CD4-positive, alpha-beta memory T cell (primary cell): Measurements from ENCODE around the gene ABCA2. TPM values are rescaled to one million over a fixed set of nuclear protein-coding genes. Genes with fewer than 3 reads are reported as not detected.

Experiments used
- CTCF ChIA-PET: fragments of 350-600 bp; sonication (Branson Sonifier 250); formaldehyde crosslinking; loops from one replicate; lab custom pipeline; 2021; ENCODE audit warnings: inconsistent platforms; ENCODE audit not compliant: partially characterized antibody; lab: Charles Lee
- POLR2A ChIA-PET: fragments of 350-600 bp; sonication (Branson Sonifier 250); formaldehyde crosslinking; loops from one replicate; lab custom pipeline; 2021; ENCODE audit not compliant: partially characterized antibody; lab: Charles Lee
- DNase-seq, 5 donors: peaks; one replicate each; pipeline versions ENCODE4 v3.0.0 to v3.0.0-alpha.2; 2020 to 2022; ENCODE audit warnings: mixed read lengths in 1 of 5
- H3K27ac ChIP-seq: one replicate; pipeline ENCODE4 v1.7.0; 2013; ENCODE audit warnings: low read depth, low read length
- H3K27me3 ChIP-seq: 2 replicates; pipeline ENCODE4 v1.7.0; 2013; ENCODE audit warnings: mild to moderate bottlenecking, low read length, moderate library complexity; ENCODE audit not compliant: insufficient read depth
- H3K36me3 ChIP-seq: 2 replicates; pipeline ENCODE4 v1.7.0; 2013; ENCODE audit warnings: mild to moderate bottlenecking, low read length, moderate library complexity; ENCODE audit not compliant: insufficient read depth
- H3K4me1 ChIP-seq: 2 replicates; pipeline ENCODE4 v1.7.0; 2013; ENCODE audit warnings: mild to moderate bottlenecking, low read length, moderate library complexity; ENCODE audit not compliant: insufficient read depth
- H3K4me3 ChIP-seq, 2 donors: one replicate each; pipeline ENCODE4 v1.7.0; 2013; ENCODE audit warnings: low read length in 2 of 2, mild to moderate bottlenecking in 1 of 2
- H3K9me3 ChIP-seq, 2 donors: one replicate each; pipeline ENCODE4 v1.7.0; 2013; ENCODE audit warnings: low read length in 2 of 2, control low read depth in 1 of 2; ENCODE audit not compliant: control insufficient read depth in 1 of 2
- H3K27ac Mint-ChIP-seq, 7 donors: one replicate each; pipeline ENCODE4 v1.8.0; 2020 to 2021; ENCODE audit warnings: mixed read lengths in 7 of 7, mild to moderate bottlenecking in 6 of 7, inconsistent platforms in 3 of 7, moderate library complexity in 3 of 7
- H3K27me3 Mint-ChIP-seq, 2 donors: one replicate each; pipeline ENCODE4 v1.8.0; 2020 to 2021; ENCODE audit warnings: mixed read lengths in 2 of 2
- H3K36me3 Mint-ChIP-seq, 2 donors: one replicate each; pipeline ENCODE4 v1.8.0; 2020 to 2021; ENCODE audit warnings: mixed read lengths in 2 of 2, inconsistent platforms in 1 of 2, mild to moderate bottlenecking in 1 of 2
- H3K4me1 Mint-ChIP-seq, 4 donors: one replicate each; pipeline ENCODE4 v1.8.0; 2020 to 2021; ENCODE audit warnings: mixed read lengths in 4 of 4, mild to moderate bottlenecking in 1 of 4
- H3K4me3 Mint-ChIP-seq, 8 donors: one replicate each; pipeline ENCODE4 v1.8.0; 2020 to 2021; ENCODE audit warnings: mixed read lengths in 8 of 8, mild to moderate bottlenecking in 7 of 8, moderate library complexity in 6 of 8, inconsistent platforms in 3 of 8
- H3K9me3 Mint-ChIP-seq, 8 donors: one replicate each; pipeline ENCODE4 v1.8.0; 2020 to 2021; ENCODE audit warnings: mixed read lengths in 8 of 8, mild to moderate bottlenecking in 5 of 8, inconsistent platforms in 3 of 8, moderate library complexity in 1 of 8
- intact Hi-C: fragments of 100-400 bp; cut with micrococcal nuclease; formaldehyde crosslinking; loops from one replicate; pipeline ENCODE4 v1.15.1; 2023
- polyA plus RNA-seq, 2 donors: library from polyadenylated mRNA; unstranded; fragments of 300-500 nt; fragmentation: Illumina TruSeq; gene quantifications; one replicate each; pipeline ENCODE4 v1.2.3, GENCODE V29; 2021
- total RNA-seq, 2 experiments: library from RNA; stranded (reverse); gene quantifications; one replicate each; pipeline ENCODE4 v1.2.3, GENCODE V29; 2021

ABCA2 gene
- total and polyA plus RNA-seq, 4 experiments from 2014 or later: 2.6 to 68.6 (median 37.3) TPM

DNA sequence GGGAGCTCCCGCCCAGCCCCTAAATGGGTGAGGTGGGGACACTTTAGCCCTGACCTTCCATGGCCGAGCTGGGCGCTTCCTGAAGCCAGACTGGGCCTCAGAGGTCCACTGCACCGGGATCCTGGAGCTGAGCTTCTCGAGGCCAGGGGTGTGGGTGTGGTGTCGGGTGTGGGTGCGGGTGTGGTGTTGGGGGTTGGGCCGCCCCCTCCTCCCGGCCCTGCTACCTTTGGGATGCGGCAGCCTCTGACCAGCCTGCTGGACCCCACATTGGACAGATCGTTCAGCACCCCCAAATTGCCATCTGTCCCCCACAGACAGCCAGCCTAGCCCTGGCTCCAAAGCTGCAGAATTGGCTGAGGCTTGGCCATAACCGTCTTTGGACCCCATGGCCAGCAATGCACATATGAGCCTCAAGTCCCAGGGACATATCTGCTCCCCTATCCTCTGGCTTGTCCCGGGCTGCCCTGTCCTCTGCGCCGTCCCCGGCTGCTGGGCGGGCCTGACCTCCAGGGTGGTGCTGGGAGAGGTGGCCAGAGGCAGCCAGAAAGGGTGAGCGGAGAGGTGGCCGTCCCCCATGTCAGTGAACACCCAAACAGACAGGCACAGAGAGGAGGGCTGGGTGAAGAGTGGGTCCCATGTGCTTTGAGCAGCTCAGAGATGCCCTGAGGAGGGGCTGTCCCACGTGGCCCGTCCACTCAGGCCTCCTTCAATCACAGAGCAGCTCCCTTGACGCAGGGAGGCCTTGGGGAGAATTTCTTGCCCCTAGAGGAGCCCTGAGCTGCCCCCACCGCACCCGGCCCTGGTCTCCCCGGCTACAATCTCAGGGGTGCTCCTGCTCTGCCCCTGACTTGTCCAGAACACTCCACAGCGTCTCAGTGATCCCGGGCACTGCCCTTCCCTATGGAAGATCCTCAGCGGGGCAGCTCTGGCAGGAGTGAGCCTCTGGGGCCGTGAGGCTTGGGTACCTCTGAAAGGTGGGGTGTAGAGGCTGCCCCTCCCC is 54.1 kb downstream of the ABCA2 start:
- no peaks in the 10 kb centered on the region for H3K36me3 Mint-ChIP-seq
- Histone ChIP-seq H3K9me3 (no peaks in the 10 kb centered on the region), H3K4me3 (no peak overlapping the region), H3K27ac (peak overlapping the region; percentile 21), H3K27me3 (no peaks in the 10 kb centered on the region), H3K4me1 (peaks cover 41% of the 10 kb centered on the region), H3K36me3 (no peaks in the 10 kb centered on the region)
- no peaks in the 10 kb centered on the region for H3K9me3 Mint-ChIP-seq
- intact Hi-C loops: loop anchor here (10.0 kb wide), 1 partner anchor 51 kb away; the partner anchor contains the start of gene ABCA2
- H3K27me3 Mint-ChIP-seq: no peaks in the 10 kb centered on the region
- CTCF ChIA-PET: interaction anchor here (1.2 to 3.4 kb wide), 4 partner anchors 14 to 54 kb away, joined by 3 to 27 read pairs (median 11); partner anchors contain the start of gene ABCA2
- no peak for DNase-seq
- peak overlapping the region in 2 of 7 donors; percentile 25 to 41 for H3K27ac Mint-ChIP-seq
- peaks cover 11 to 32% (median 22%) of the 10 kb centered on the region in 4 donors for H3K4me1 Mint-ChIP-seq
- POLR2A ChIA-PET: interaction anchor here (1.2 to 3.9 kb wide), 9 partner anchors 12 to 267 kb away, joined by 3 to 75 read pairs (median 8); partner anchors contain the start of genes C8G, CLIC3, FBXW5 and LCN12
- H3K4me3 Mint-ChIP-seq: peak overlapping the region in 2 of 8 donors; percentile 8 to 80

DNA sequence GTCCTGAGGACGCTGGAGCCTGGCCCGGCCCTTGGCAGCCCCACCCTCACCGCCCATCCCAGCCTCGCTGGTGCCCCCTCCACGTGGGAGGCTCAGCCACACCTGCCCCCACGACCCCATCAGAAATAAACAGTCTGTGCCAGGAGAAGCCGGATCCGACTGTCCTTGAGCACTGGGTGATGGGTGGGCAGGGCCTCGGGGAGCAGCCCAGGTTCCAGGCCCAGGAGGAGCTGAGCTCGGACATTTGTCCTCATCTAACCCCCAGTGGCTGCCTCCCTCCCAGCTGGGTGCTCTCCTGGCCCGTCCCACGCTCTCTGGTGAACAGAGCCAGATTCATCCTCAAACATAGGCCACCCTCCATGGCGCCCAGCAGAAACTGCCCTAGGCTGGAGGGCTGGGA is 55.3 kb downstream of the ABCA2 start:
- H3K36me3 Mint-ChIP-seq: no peaks in the 10 kb centered on the region
- H3K4me3 ChIP-seq: no peak overlapping the region
- H3K4me1 Mint-ChIP-seq: peaks cover 11 to 32% (median 22%) of the 10 kb centered on the region in 4 donors
- H3K9me3 Mint-ChIP-seq: no peaks in the 10 kb centered on the region
- H3K27me3 ChIP-seq: no peaks in the 10 kb centered on the region
- DNase-seq: no peak
- intact Hi-C loops: loop anchor here (10.0 kb wide), 1 partner anchor 52 kb away; the partner anchor contains the start of gene ABCA2
- H3K27me3 Mint-ChIP-seq: no peaks in the 10 kb centered on the region
- ChIA-PET CTCF (no interaction called here), POLR2A (interaction anchor here (0.8 kb wide), 1 partner anchor 14 kb away, joined by 4 read pairs; no protein-coding TSS in a partner anchor)
- H3K4me1 ChIP-seq: peaks cover 40% of the 10 kb centered on the region
- no peak overlapping the region for H3K27ac Mint-ChIP-seq
- H3K9me3 ChIP-seq: no peaks in the 10 kb centered on the region
- H3K4me3 Mint-ChIP-seq: no peak overlapping the region
- no peak overlapping the region for H3K27ac ChIP-seq
- no peaks in the 10 kb centered on the region for H3K36me3 ChIP-seq

DNA sequence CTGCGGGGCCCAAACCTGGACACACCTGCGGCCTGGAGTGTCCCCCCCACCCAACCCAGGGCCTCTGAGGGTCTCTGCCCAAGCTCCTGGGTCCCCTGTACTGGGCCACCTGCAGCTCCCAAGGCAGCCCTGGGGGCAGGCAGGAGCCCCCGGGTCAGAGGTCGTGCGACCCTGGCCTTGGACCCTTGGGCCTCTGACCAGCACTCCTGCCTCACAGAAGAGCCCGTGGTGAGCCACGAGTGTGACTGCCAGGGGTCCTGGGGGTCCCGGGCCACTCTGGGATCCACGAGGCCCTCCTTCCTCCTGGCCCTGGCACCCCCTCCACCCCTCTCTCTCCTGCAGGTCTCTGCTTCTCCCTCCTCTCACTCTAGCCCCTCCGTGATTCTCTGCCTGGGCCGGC is 55.7 kb downstream of the ABCA2 start:
- no peaks in the 10 kb centered on the region for H3K9me3 ChIP-seq
- no peak overlapping the region for H3K27ac ChIP-seq
- H3K27me3 ChIP-seq: no peaks in the 10 kb centered on the region
- ChIA-PET POLR2A (interaction anchor here (0.8 to 2.2 kb wide), 2 partner anchors 10 to 14 kb away, joined by 4 read pairs; no protein-coding TSS in a partner anchor), CTCF (interaction anchor here (1.3 kb wide), 1 partner anchor 24 kb away, joined by 3 read pairs; no protein-coding TSS in a partner anchor)
- no peak overlapping the region for H3K4me3 ChIP-seq
- H3K36me3 ChIP-seq: no peaks in the 10 kb centered on the region
- Mint-ChIP-seq H3K36me3 (no peaks in the 10 kb centered on the region), H3K27ac (no peak overlapping the region), H3K4me3 (no peak overlapping the region), H3K9me3 (no peaks in the 10 kb centered on the region), H3K27me3 (no peaks in the 10 kb centered on the region), H3K4me1 (peaks cover 11 to 32% (median 22%) of the 10 kb centered on the region in 4 donors)
- no peak for DNase-seq
- intact Hi-C loops: loop anchor here (10.0 kb wide), 1 partner anchor 52 kb away; the partner anchor contains the start of gene ABCA2
- peaks cover 36% of the 10 kb centered on the region for H3K4me1 ChIP-seq

GRCh38 chr9:136971746-136972145 is 56.3 kb downstream of the ABCA2 start:
- no peak for DNase-seq
- H3K4me1 ChIP-seq: peaks cover 30% of the 10 kb centered on the region
- H3K27me3 Mint-ChIP-seq: no peaks in the 10 kb centered on the region
- POLR2A ChIA-PET: interaction anchor here (0.8 to 2.2 kb wide), 2 partner anchors 10 to 13 kb away, joined by 4 read pairs; no protein-coding TSS in a partner anchor
- H3K36me3 ChIP-seq: no peaks in the 10 kb centered on the region
- no peaks in the 10 kb centered on the region for H3K9me3 Mint-ChIP-seq
- H3K27me3 ChIP-seq: no peaks in the 10 kb centered on the region
- CTCF ChIA-PET: interaction anchor here (1.3 kb wide), 1 partner anchor 24 kb away, joined by 3 read pairs; no protein-coding TSS in a partner anchor
- intact Hi-C loops: loop anchor here (10.0 kb wide), 1 partner anchor 53 kb away; the partner anchor contains the start of gene ABCA2
- no peaks in the 10 kb centered on the region for H3K9me3 ChIP-seq
- H3K27ac Mint-ChIP-seq: no peak overlapping the region
- no peak overlapping the region for H3K4me3 Mint-ChIP-seq
- H3K36me3 Mint-ChIP-seq: no peaks in the 10 kb centered on the region
- H3K4me3 ChIP-seq: no peak overlapping the region
- H3K27ac ChIP-seq: no peak overlapping the region
- peaks cover 11 to 29% (median 20%) of the 10 kb centered on the region in 4 donors for H3K4me1 Mint-ChIP-seq

DNA sequence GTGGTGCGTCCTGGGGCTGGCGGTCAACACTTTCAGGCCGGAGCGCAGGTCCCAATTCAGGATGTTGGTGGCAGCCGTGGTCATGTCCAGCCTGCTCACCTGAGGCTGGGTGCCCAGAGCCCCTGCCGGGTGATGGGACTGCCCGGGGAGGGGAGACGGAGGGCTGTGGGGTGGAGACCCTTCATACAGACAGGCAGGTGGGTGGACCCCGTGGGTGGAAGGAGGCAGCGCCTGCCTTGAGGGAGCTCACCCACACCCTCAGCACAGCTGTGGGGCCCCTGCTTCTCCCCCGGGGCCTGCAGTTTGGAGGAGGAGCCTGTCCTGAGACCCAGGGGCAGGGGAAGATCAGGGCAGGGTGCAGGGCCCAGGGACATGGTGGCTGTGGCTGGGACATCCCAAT is 57.7 kb downstream of the ABCA2 start:
- H3K36me3 ChIP-seq: no peaks in the 10 kb centered on the region
- intact Hi-C loops: loop anchor here (10.0 kb wide), 1 partner anchor 54 kb away; the partner anchor contains the start of gene ABCA2
- Mint-ChIP-seq H3K4me3 (no peak overlapping the region), H3K27ac (no peak overlapping the region), H3K36me3 (no peaks in the 10 kb centered on the region), H3K9me3 (no peaks in the 10 kb centered on the region), H3K4me1 (peaks cover 15 to 28% (median 22%) of the 10 kb centered on the region in 4 donors), H3K27me3 (no peaks in the 10 kb centered on the region)
- no peak for DNase-seq
- H3K4me1 ChIP-seq: peaks cover 30% of the 10 kb centered on the region
- ChIA-PET POLR2A (interaction anchor here (1.1 to 2.2 kb wide), 2 partner anchors 8 to 11 kb away, joined by 3 to 4 read pairs; no protein-coding TSS in a partner anchor), CTCF (no interaction called here)
- H3K9me3 ChIP-seq: no peaks in the 10 kb centered on the region
- H3K4me3 ChIP-seq: no peak overlapping the region
- no peaks in the 10 kb centered on the region for H3K27me3 ChIP-seq
- no peak overlapping the region for H3K27ac ChIP-seq

- no peaks in the 10 kb centered on the region for H3K9me3 Mint-ChIP-seq
- ChIA-PET CTCF (no interaction called here), POLR2A (no interaction called here)
- no peaks in the 10 kb centered on the region for H3K36me3 ChIP-seq
- H3K4me1 Mint-ChIP-seq: peaks cover 12 to 28% (median 19%) of the 10 kb centered on the region in 4 donors
- H3K9me3 ChIP-seq: no peaks in the 10 kb centered on the region
- no peak overlapping the region for H3K4me3 ChIP-seq
- intact Hi-C loops: loop anchor here (10.0 kb wide), 1 partner anchor 55 kb away; the partner anchor contains the start of gene ABCA2
- H3K27me3 ChIP-seq: no peaks in the 10 kb centered on the region
- no peaks in the 10 kb centered on the region for H3K36me3 Mint-ChIP-seq
- H3K27ac ChIP-seq: no peak overlapping the region
- no peak for DNase-seq
- no peaks in the 10 kb centered on the region for H3K27me3 Mint-ChIP-seq
- H3K4me1 ChIP-seq: peaks cover 30% of the 10 kb centered on the region
- H3K27ac Mint-ChIP-seq: no peak overlapping the region
- H3K4me3 Mint-ChIP-seq: no peak overlapping the region
Measured at GRCh38 chr9:136969774-136970173, 58.3 kb downstream of the ABCA2 start.
